ENCODE measurements around the gene ALAD.

DNA sequence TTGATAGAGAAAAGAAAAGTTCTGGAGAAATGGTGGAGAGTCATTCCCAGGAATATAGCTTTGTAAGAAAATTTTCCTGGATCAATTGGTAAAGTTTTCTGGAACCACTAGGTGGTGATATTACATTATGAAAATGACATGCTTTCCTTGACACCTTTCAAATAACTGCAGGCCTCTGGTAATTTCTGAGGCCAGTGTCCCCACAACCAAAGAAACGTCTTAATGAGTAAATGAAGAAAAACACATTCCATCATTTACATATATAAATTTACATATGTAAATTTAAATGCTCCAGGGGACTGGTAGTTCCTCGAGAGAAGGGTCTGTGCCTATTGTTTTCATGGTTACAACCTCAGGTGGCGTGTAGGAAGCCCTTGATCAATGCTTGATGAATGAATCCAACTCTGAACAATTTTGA is 45.2 kb upstream of the ALAD start:
- TF ChIP-seq POLR2A (IDR thresholded peaks at IDR 0.05; ENCODE audit: low read length), result no peak
- no peak for TF ChIP-seq GATA1 (IDR thresholded peaks at IDR 0.05; ENCODE audit: low read depth, low read length)
